ENCODE data around the gene CSE1L. TPM values are rescaled to one million over a fixed set of nuclear protein-coding genes. Genes with fewer than 3 reads are reported as not detected.

CSE1L gene
- total RNA-seq, 1 experiment from 2014 or later = 226 TPM

DNA sequence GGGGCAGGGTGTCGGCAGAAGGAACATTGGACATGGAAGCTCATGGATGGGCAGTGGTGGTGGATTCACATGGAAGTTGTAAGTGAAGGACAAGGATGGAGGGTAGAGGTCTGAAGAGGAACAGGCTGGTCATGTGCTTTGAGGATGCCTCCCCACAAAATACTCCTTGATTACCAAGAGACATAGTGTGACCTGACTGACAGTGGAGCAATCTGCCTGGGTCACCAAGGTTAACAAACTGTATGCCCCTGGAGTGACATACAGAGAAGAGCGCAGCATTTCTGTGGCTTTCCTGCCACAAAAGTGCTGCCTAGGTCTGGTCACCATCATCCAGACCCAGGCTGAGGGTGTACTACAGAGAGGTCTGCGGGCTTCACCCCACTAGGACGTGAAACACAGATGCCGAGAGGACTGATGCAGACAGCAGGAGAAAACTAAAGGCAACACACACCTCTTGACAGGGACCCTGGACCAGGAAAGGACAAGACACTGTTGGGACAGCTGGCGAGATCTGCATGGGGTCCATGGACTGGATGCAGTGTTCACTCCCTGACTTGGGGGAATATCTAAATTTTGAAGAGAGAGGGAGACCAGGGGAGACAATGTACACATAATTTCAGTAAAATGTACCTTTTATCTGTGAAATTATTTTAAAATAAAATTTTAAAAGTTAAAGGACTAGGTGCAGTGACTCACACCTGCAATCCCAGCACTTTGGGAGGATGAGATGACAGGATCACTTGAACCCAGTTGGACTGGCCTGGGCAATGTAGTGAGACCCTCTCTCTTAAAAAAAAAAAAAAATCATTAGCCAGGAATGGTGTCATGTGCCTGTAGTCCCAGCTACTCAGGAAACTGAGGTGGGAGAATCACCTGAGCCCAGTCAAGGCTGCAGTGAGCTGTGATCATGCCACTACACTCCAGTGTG is 64.9 kb downstream of the CSE1L start:
- intact Hi-C loops (cut with micrococcal nuclease; ENCODE audit: unreplicated experiment) = no loop called here
- BruUV-seq (replicated peaks) = no TSS peak
- Mint-ChIP-seq H3K27me3 (ENCODE audit: unreplicated experiment) (no peaks in the 10 kb centered on the region), H3K4me3 (ENCODE audit: low read depth, unreplicated experiment) (no peak overlapping the region), H3K27ac (ENCODE audit: unreplicated experiment) (peak overlapping the region; percentile 30), H3K36me3 (ENCODE audit: insufficient read depth, unreplicated experiment) (peaks cover 92% of the 10 kb centered on the region), H3K9me3 (ENCODE audit: low read depth, unreplicated experiment) (no peaks in the 10 kb centered on the region), H3K4me1 (ENCODE audit: low read depth, unreplicated experiment) (no peaks in the 10 kb centered on the region)
- TF ChIP-seq, protein P1, sequence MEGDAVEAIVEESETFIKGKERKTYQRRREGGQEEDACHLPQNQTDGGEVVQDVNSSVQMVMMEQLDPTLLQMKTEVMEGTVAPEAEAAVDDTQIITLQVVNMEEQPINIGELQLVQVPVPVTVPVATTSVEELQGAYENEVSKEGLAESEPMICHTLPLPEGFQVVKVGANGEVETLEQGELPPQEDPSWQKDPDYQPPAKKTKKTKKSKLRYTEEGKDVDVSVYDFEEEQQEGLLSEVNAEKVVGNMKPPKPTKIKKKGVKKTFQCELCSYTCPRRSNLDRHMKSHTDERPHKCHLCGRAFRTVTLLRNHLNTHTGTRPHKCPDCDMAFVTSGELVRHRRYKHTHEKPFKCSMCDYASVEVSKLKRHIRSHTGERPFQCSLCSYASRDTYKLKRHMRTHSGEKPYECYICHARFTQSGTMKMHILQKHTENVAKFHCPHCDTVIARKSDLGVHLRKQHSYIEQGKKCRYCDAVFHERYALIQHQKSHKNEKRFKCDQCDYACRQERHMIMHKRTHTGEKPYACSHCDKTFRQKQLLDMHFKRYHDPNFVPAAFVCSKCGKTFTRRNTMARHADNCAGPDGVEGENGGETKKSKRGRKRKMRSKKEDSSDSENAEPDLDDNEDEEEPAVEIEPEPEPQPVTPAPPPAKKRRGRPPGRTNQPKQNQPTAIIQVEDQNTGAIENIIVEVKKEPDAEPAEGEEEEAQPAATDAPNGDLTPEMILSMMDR (IDR thresholded peaks at IDR 0.05; ENCODE audit: unreplicated experiment) = no peak
- CTCF ChIA-PET = interaction anchor here (0.5 to 0.6 kb wide), 3 partner anchors 15 to 80 kb away, joined by 3 to 4 read pairs (median 3); no protein-coding TSS in a partner anchor
- no peak for DNase-seq

DNA sequence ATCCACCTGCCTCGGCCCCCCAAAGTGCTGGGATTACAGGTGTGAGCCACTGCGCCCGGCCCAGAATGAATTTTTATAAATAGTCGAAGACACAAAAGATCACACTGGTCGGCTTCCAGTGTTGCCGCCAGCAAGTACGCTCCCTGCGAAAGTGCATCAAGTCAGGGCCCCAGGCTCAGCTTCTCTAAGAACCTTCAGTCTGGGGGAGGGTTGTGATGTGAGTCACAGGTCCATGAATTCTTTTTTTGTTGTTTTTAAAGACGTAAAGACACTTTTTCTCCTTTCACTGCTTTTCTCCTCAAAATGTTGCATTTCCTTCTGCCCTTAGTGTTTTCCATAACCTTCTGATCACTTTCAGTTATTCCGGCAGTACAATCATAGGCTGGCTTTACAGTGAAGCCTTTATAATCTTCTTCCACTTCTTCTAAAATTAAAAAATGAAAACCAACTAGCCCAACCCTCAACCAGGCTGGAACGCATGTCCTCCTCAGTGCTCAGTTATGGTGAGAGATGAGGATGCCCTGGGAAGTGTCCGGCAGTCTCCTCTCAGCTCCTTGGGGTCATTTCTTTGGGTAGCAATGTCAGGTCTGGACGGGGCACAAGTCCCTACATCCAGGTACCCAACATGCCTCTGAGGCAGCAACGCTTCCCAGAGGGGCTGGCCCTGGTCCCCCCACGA is 66.6 kb downstream of the CSE1L start:
- H3K36me3 Mint-ChIP-seq (ENCODE audit: insufficient read depth, unreplicated experiment) = peaks cover 91% of the 10 kb centered on the region
- no peaks in the 10 kb centered on the region for H3K4me1 Mint-ChIP-seq (ENCODE audit: low read depth, unreplicated experiment)
- no peaks in the 10 kb centered on the region for H3K27me3 Mint-ChIP-seq (ENCODE audit: unreplicated experiment)
- CTCF ChIA-PET = no interaction called here
- H3K9me3 Mint-ChIP-seq (ENCODE audit: low read depth, unreplicated experiment) = no peaks in the 10 kb centered on the region
- BruUV-seq (replicated peaks) = TSS peak; percentile 10
- H3K27ac Mint-ChIP-seq (ENCODE audit: unreplicated experiment) = no peak overlapping the region
- TF ChIP-seq, protein P1 (IDR thresholded peaks at IDR 0.05; ENCODE audit: unreplicated experiment) = no peak
- no peak for DNase-seq
- no peak overlapping the region for H3K4me3 Mint-ChIP-seq (ENCODE audit: low read depth, unreplicated experiment)
- intact Hi-C loops (cut with micrococcal nuclease; ENCODE audit: unreplicated experiment) = no loop called here

DNA sequence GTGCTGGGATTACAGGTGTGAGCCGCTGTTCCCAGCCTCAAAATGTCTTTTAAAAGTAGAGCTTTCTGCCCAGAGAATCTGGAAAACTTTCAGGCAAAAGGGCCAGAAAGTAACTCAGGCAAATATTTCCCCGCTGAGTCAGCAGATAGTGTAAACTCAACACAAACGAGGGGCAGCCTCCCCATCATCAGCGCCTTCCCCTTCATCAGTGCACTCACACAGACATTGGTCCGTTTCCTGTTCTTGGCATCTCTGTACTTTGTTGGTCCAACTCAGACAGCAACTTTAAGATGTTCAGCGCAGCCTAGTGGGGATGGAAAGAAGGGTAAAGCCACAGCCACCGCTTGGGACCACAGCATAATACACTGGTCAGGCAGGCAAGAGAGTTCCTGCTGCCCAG is 69.5 kb downstream of the CSE1L start:
- H3K27ac Mint-ChIP-seq (ENCODE audit: unreplicated experiment) = no peak overlapping the region
- no TSS peak for BruUV-seq (replicated peaks)
- H3K27me3 Mint-ChIP-seq (ENCODE audit: unreplicated experiment) = no peaks in the 10 kb centered on the region
- TF ChIP-seq, protein P1 (IDR thresholded peaks at IDR 0.05; ENCODE audit: unreplicated experiment) = no peak
- no peak overlapping the region for H3K4me3 Mint-ChIP-seq (ENCODE audit: low read depth, unreplicated experiment)
- no peak for DNase-seq
- H3K9me3 Mint-ChIP-seq (ENCODE audit: low read depth, unreplicated experiment) = no peaks in the 10 kb centered on the region
- CTCF ChIA-PET = no interaction called here
- intact Hi-C loops (cut with micrococcal nuclease; ENCODE audit: unreplicated experiment) = no loop called here
- H3K4me1 Mint-ChIP-seq (ENCODE audit: low read depth, unreplicated experiment) = no peaks in the 10 kb centered on the region
- peaks cover 90% of the 10 kb centered on the region for H3K36me3 Mint-ChIP-seq (ENCODE audit: insufficient read depth, unreplicated experiment)

DNA sequence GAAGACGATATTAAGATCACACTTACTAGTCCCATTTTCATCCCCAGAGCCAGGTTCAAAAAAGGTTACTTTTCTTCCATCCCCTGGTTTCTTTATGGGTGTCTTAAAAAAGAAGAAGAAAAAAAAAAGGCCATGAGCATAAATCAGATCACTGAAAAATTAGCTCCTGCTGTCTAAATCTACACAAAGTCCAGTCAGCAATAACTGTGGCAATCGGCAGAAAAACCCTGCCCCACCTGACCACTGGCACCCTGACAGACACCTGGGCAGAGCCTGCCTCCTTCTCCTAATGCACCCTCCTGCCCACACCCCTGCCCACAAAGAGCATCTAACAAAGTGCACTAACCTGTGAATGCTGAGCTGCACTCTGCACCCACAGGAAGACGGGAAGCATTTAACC is 72.2 kb downstream of the CSE1L start:
- H3K27ac Mint-ChIP-seq (ENCODE audit: unreplicated experiment) = no peak overlapping the region
- CTCF ChIA-PET = no interaction called here

More for the DNA sequence above, 72.2 kb downstream of the CSE1L start:
- no peaks in the 10 kb centered on the region for H3K4me1 Mint-ChIP-seq (ENCODE audit: low read depth, unreplicated experiment)
- no peaks in the 10 kb centered on the region for H3K9me3 Mint-ChIP-seq (ENCODE audit: low read depth, unreplicated experiment)
- intact Hi-C loops (cut with micrococcal nuclease; ENCODE audit: unreplicated experiment) = no loop called here
- TF ChIP-seq, protein P1 (IDR thresholded peaks at IDR 0.05; ENCODE audit: unreplicated experiment) = no peak
- BruUV-seq (replicated peaks) = no TSS peak
- DNase-seq = no peak
- H3K36me3 Mint-ChIP-seq (ENCODE audit: insufficient read depth, unreplicated experiment) = peaks cover 86% of the 10 kb centered on the region
- H3K27me3 Mint-ChIP-seq (ENCODE audit: unreplicated experiment) = no peaks in the 10 kb centered on the region
- H3K4me3 Mint-ChIP-seq (ENCODE audit: low read depth, unreplicated experiment) = no peak overlapping the region

Measured in Calu3 (cell line).